Measurements from ENCODE around the gene COL9A3.

Gene COL9A3

DNA sequence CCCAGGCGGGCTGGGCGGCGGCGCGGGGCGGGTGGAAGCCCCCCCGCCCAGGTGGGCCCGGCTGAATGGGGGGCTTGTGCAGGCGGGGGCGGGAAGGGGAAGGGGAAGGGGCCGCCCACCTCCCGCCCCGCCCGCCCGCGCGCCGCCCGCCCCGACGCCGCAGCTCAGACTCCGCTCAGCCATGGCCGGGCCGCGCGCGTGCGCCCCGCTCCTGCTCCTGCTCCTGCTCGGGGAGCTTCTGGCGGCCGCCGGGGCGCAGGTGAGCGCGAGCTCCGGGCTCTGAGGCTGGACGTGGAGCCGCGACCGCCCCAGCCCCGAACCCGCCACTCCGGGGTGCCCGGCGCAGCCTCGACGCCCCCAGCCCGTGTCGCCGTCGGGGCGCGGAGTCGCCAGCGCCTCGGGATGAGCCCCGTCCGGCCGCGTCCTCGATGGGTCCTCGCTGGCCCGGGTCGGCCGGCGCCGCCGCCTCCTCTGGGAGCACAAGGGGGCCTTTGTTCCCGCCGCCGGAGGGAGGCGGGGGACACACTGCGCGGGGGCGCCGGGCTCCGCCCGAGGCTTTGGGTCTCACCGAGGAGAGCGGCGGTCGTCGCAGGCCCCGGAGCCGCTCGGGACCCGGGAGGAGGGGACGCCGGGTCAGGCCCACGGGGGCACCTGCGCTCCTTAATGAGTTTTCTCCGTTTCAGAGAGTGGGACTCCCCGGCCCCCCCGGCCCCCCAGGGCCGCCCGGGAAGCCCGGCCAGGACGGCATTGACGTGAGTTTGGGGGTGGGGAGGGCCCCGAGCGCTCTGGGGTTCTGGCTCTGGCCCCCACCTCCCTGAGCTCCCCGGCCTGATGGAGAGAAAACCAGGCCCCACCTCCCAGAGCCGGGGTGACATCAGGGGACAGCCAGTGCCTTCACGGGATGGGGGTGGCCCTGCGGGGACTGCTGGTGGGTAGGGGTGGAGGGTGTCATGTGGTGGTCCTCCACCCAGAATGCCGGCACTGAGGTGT, at the start of gene COL9A3:
COL9A3 (plus strand) TSS at position 167 of the 990 bp plus-strand sequence; CDS start at position 182, 15 bp downstream.
- no peak for DNase-seq (ENCODE audit: low read depth in 2 of 2)

GRCh38 chr20:62768234-62768546, 48.7 kb upstream of the COL9A3 start:
- no peak for DNase-seq (ENCODE audit: low read depth in 2 of 2)

DNA sequence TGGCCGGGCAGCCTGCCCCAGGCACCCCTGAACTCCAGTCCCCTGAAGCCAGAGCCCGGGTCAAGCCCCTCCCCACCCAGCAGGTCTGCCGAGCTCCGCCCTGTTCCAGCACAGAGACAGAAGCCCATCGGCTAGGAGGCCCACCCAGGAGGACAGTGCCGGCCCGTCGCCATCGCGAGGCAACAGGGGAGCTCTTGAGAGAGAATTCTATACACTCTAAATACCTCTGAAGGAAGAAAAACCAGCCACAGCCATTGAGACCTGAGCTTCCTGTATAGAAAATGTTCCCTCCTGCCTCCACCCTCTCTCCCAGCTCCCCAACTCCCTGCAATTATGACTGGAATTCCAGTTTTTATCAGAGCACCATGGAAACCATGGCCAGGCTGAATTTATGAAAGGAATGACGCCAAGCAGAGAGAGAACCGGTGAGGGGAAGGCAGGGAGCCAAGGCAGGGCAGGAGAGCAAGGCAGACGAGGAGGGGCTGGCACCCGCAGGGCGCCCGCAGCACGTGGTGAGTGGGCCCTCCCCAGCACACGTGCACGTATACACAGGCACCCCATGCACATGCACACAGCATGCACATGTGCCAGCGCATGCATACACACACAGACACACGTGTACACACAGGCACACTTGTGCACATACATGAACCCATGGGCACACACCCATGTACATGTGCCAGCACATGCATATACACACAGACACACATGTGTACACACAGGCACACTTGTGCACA, 48.1 kb upstream of the COL9A3 start:
- no peak for DNase-seq (ENCODE audit: low read depth in 2 of 2)

GRCh38 chr20:62769346-62770071, 47.3 kb upstream of the COL9A3 start:
- no peak for DNase-seq (ENCODE audit: low read depth in 2 of 2)

DNA sequence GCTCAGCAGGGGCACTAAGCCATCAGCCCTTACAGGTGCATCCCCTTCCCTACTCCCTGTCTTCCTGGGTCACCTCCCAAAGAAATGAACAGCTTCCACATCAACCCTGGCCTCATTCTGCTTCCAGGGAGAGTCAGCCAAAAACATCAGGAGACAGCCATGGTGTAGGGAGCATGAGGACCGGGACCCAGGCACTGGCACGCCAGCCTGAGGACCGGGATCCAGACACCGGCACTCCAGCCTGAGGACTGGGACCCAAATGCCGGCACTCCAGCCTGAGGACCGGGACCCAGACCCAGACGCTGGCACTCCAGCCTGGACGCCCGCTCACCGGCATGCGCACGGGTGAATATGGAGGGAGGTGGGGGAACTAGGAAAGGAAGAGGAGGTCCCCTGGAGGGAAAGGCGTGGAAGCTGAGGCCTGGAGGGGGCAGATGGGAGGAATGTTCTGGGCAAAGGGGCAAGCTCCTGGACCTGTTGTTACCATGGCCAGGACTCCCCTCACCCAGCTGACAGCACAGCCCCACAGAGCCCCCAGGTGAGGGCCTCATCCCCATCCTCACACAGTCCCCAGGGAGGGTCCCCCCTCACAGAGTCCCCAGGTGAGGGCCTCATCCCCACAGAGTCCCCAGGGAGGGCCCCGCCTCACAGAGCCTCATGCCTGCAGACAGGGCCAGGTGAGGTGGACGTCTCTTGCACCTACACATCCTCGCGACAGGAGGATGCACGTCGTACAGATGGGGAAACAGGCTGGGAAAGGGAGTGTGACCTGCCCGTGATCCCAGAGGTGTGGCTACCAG, 46.5 kb upstream of the COL9A3 start:
- DNase-seq (ENCODE audit: low read depth in 2 of 2) = no peak

GRCh38 chr20:62770916-62771315, 45.9 kb upstream of the COL9A3 start:
- no peak for DNase-seq (ENCODE audit: low read depth in 2 of 2)

DNA sequence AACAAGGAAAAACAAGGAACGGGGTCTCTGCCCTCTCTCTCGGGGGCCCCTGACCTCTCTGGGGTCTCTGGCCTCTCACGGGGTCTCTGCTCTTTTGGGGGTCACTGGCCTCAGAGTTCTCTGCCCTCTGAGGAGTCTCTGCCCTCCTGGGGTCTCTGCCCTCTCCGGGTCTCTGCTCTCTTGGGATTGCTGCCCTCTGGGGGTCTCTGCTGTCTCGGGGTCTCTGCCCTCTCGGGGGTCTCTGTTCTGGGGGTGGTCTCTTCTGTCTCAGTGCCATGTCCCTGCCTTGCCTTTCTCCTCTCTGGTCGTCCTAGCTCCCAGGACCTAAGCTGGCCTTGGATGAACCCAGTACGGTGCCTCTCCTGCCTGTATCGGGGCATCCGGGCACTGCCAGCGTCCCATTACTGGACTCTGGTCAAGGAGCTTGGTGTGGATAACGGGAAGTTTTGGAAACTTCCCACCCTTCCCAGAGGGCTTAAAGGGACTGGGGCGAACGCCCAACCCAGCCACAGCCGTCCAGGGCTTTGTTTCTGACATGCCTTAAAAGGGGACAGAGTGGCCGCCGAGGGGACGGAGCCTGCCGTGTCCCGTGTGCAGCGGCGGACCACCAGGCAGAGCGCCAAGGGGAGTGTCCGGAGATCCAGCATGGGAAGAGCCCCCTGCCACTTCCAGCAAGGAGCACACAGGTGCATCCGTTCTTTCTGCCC, 45.3 kb upstream of the COL9A3 start:
- no peak for DNase-seq (ENCODE audit: low read depth in 2 of 2)

DNA sequence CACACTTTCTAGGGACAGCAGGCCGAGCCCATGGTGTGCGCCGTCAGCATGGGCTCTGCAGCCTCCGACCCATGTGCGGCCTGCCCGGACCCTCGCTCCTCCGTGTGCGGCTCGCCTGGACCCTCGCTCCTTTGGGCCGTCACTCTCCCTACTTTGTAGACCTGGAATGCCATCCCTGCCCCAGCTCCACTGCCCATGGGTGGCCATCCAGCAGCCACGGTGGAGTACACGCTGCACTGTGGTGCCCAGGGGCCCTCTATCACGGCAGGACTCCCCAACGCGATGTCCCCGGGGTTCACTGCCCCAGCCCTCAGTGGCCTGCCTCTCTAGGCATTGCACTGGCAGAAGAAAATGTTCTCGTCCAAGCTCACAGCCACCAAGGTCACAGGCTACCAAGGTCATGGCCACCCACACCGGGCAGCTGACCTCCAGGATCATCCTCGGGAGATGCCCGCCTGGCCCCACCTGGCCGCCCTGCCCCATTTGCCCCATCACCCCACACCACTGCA, 44.7 kb upstream of the COL9A3 start:
- DNase-seq (ENCODE audit: low read depth in 2 of 2) = no peak

DNA sequence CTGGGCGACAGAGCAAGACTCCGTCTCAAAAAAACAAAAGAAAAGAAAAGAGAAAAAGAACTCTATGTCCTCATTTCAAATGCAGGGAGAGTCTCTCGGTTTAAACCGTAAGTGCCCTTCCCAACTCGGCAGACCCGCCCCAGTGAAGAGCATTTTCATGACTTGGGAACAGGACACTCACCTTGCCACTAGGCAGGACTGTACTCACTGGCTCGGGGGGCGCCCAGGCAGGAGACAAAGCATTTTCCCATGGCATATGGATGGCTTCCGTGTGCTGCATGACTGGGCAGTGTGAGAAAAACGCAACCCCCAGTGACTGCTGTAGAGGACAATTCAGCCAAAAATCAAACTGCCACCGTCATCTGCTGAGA, 44.2 kb upstream of the COL9A3 start:
- no peak for DNase-seq (ENCODE audit: low read depth in 2 of 2)

DNA sequence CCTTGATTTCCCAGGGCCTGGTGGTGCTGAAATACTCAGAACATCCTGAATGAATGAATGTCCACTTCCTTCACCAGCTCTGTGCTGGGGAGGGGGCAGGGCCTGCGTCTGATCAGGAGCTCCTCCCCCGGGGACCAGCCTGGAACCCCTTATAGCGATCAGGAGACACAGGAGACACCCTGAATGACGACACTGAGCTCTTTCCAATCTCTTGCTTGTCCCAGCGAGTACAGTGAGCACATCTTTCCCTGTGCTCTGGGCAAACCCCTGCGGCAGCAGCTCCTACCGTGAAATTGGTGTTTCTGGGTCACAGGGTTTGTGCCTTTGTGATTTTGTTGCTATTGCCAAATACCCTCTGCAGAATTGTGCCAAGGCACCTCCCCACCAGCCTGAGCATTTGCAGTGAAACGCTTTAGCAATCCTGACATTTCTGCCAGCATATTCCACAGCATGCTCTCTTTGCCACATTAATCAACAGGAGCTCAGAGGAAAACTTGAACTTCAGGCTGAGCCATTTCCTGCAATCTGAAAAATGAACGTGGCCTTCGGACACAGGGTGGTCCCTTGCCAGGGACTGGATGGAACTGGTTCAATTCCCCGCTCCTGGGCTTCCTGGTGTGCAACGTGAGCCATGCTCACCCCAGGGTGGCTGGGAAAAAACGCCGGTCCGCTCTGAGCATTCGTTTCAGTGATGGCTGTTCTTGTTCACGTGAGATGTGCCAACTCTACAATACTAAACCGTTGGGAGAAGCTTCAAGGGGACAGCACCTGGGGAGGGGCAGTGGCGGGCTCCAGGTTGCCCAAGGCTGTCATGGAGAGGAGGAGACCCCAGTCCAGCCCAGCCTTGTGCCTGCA, 43.6 kb upstream of the COL9A3 start:
- DNase-seq (ENCODE audit: low read depth in 2 of 2) = no peak

GRCh38 chr20:62773845-62774714, 42.8 kb upstream of the COL9A3 start:
- no peak for DNase-seq (ENCODE audit: low read depth in 2 of 2)

- DNase-seq (ENCODE audit: low read depth in 2 of 2) = no peak
Observed at GRCh38 chr20:62774762-62775161, 42.1 kb upstream of the COL9A3 start.

- no peak for DNase-seq (ENCODE audit: low read depth in 2 of 2)
Observed at GRCh38 chr20:62775206-62775605, 41.6 kb upstream of the COL9A3 start.

DNA sequence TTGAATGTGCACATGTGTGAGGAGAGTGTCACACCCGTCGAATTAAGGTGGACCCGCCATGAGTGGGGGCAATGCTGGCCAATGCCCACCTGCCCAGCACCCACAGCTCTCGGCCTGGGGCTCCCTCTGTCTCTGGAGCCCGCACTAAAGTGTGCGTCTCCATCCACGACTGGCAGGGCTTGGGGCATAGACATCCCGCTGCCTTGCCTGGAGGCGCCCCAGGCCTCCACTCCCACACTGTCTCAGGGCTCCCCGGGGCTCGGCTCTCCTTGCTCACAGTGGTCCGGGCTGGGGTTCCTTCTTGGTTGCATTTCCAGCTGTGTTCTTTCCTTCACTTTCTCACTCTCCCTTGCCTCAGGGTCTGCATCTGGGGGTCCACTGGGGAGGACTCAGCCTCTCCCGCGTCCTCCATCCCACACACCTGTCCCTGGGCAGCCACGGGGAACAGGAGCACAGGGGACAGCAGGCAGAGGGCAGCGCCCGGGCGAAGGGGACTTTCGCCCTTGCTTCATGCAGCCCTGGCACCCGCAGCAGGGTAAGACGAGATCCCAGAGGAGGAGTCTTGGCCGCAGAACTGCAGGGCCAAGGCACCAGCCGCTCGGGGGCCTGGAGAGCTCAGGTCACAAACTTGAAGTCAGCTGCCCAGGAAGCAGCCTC, 40.7 kb upstream of the COL9A3 start:
- no peak for DNase-seq (ENCODE audit: low read depth in 2 of 2)

DNA sequence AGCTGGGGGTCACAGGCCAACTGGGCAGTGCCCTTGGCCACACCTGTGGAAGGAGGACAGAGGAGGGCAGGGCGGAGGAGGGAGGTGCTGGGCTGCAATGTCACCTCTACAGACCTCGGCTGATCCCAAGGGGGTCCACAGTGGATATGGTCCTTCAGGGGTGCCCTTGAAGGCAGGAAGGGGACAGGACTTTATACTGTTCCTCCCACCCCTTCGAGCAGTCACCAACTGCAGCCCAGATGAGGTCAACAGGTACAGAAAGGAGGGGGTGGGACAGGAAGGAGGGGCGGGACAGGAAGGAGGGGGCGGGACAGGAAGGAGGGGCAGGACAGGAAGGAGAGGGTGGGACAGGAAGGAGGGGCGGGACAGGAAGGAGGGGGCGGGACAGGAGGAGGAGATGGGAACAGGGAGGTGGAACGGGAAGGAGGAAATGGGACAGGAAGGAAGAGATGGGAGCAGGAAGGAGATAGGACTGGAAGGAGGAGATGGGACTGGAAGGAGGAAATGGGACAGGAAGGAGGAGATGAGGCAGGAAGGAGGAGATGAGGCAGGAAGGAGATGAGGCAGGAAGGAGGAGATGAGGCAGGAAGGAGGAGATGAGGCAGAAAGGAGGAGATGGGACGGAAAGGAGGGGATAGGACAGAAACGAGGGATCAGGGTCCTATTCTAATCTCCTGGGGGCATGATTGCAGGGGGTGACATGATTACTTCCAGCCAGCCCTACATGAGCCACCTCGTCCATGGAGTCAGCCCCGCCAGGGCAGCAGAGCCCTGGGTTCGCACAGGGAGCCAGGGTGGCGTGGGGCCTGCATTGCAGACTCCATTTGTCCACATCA, 39.9 kb upstream of the COL9A3 start:
- DNase-seq (ENCODE audit: low read depth in 2 of 2) = peak in 1 of 2 donors; percentile 37

DNA sequence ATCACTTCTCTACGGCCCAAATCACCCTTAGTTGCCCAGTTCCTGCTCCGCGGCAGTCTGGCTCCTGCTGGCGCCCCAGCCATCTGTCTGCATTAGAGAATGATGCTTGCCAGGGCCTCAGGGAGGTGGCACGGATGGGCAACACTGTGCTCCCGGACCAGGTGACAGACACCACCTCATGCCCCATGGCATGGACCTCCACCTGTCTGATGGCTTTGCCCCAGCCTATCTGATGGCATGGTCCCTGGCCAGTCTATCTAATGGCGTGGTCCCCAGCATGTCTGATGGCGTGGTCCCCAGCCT, 39.4 kb upstream of the COL9A3 start:
- DNase-seq (ENCODE audit: low read depth in 2 of 2) = no peak

DNA sequence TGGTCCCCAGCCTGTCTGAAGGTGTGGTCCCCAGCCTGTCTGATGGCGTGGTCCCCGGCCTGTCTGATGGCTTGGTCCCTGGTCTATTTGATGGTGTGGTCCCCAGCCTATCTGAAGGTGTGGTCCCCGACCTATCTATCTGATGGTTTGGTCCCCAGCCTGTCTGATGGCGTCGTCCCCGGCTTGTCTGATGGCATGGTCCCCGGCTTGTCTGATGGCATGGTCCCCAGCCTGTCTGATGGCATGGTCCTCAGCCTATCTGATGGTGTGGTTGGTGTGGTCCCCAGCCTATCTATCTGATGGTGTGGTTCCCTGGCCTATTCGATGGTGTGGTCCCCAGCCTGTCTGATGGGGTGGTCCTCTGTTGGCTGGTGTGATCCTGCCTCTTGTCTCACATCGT, 38.8 kb upstream of the COL9A3 start:
- no peak for DNase-seq (ENCODE audit: low read depth in 2 of 2)
